Fibroblast of mammary gland (primary cell): ENCODE measurements around the gene ALAD.
"Not testable (repeated sequence)": the region's sequence is repeated elsewhere in the genome, so short reads cannot be mapped to it uniquely, and the experiment has no call there.

Source experiments
- DNase-seq: peaks from one replicate; pipeline ENCODE4 v3.0.0-alpha.2; 2010; ENCODE audit warnings: low read depth
- H3K4me3 ChIP-seq: 2 replicates; pipeline ENCODE4 v1.5.1; 2011; ENCODE audit warnings: low read depth, mild to moderate bottlenecking, low read length, moderate library complexity; ENCODE audit not compliant: control insufficient read depth
- CTCF ChIP-seq: conservative IDR thresholded peaks from 2 replicates; pipeline ENCODE4 v1.5.1; 2011; ENCODE audit warnings: low read depth, low read length, inconsistent platforms; ENCODE audit not compliant: control insufficient read depth, insufficient read depth

Gene ALAD

GRCh38 chr9:113372059-113372458 is 29.0 kb downstream of the ALAD start:
- DNase-seq = no peak
- TF ChIP-seq CTCF = no peak
- H3K4me3 ChIP-seq = no peak overlapping the region

- H3K4me3 ChIP-seq = no peak overlapping the region
- TF ChIP-seq CTCF = no peak
- no peak for DNase-seq
Observed at GRCh38 chr9:113370806-113371325, 30.2 kb downstream of the ALAD start.

- H3K4me3 ChIP-seq = no peak overlapping the region
- no peak for TF ChIP-seq CTCF
- no peak for DNase-seq
Observed at GRCh38 chr9:113369855-113370140, 31.3 kb downstream of the ALAD start.

- TF ChIP-seq CTCF = no peak
- DNase-seq = no peak
- no peak overlapping the region for H3K4me3 ChIP-seq
Observed at GRCh38 chr9:113368982-113369854, 31.9 kb downstream of the ALAD start.

GRCh38 chr9:113368348-113368981 is 32.6 kb downstream of the ALAD start:
- DNase-seq = no peak
- no peak overlapping the region for H3K4me3 ChIP-seq
- no peak for TF ChIP-seq CTCF

GRCh38 chr9:113365652-113366051 is 35.4 kb downstream of the ALAD start:
- H3K4me3 ChIP-seq = not testable (repeated sequence)
- peak; percentile 22 for DNase-seq

- no peak overlapping the region for H3K4me3 ChIP-seq
- TF ChIP-seq CTCF = no peak
- DNase-seq = no peak
Observed at GRCh38 chr9:113364951-113365350, 36.1 kb downstream of the ALAD start.
